ENCODE measurements around the gene SAMD15. TPM values are rescaled to one million over a fixed set of nuclear protein-coding genes. Genes with fewer than 3 reads are reported as not detected.

The SAMD15 gene
- total RNA-seq, 2 donors from 2014 or later, result 0.22 to 0.29 TPM

DNA sequence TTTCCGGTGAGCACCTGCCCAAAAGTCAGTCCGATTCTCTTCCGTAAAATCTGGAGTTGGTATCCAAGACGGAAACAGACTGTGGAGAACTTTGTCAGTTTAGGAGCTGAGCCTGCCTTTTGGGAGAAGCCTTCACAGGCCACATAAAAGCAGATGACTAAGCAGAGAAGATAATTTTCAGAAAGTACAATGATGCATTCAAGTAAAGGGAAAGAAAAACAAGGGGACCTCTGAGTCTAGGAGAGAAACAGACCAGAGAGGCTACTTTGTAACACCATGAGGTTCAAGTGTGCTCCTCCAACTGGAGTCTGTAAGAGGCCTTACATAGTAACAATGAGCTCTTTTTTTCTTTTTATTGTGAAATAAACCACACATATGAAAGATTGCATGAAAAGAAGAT is 21.4 kb upstream of the SAMD15 start:
- Mint-ChIP-seq H3K9me3 (no peaks in the 10 kb centered on the region), H3K27me3 (no peaks in the 10 kb centered on the region), H3K4me3 (no peak overlapping the region), H3K36me3 (ENCODE audit: low read depth) (peaks cover 18% of the 10 kb centered on the region), H3K27ac (no peak overlapping the region), H3K4me1 (peaks cover 15% of the 10 kb centered on the region)
- ATAC-seq (replicated peaks), result no peak

DNA sequence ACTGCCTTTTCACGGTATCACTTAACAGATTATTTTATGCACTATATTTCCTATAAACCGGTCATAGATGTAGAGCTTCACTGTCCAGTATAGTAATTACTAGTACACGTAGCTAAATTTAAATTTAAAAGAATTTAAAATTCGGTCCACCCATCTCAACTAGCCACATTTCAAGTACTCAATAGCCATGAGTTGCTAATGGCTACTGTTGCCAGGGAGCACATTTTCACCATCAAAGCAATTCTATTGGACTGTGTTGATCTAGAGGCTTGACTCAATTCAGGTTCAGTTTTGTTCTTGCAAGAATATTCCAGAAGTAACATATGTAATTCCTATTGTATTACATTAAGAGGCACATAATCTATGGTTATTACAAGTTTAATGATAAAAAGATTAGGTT is 20.3 kb upstream of the SAMD15 start:
- Mint-ChIP-seq H3K27me3 (no peaks in the 10 kb centered on the region), H3K4me1 (peaks cover 15% of the 10 kb centered on the region), H3K4me3 (no peak overlapping the region), H3K36me3 (ENCODE audit: low read depth) (peaks cover 8% of the 10 kb centered on the region), H3K27ac (no peak overlapping the region), H3K9me3 (no peaks in the 10 kb centered on the region)
- no peak for ATAC-seq (replicated peaks)

DNA sequence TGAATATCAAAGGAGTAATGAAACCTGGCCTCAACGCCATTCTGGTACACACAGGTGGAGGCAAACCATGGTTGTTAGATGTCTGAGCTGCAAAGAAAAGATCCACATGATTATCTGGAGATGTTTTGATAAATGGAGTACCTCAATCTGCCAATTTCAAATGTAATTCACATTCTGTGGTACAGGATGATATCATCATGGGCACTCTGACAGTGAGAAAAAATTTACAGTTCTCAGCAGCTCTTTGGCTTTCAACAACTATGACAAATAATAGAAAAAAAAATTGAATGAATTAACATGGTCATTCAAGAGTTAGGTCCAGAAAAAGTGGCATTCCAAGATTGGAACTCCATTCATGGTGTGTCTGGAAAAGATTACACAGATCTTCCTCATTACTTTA is 17.6 kb upstream of the SAMD15 start:
- Mint-ChIP-seq H3K9me3 (no peaks in the 10 kb centered on the region), H3K36me3 (ENCODE audit: low read depth) (peaks cover 8% of the 10 kb centered on the region), H3K27me3 (no peaks in the 10 kb centered on the region), H3K4me3 (no peak overlapping the region), H3K4me1 (peaks cover 25% of the 10 kb centered on the region), H3K27ac (no peak overlapping the region)
- no peak for ATAC-seq (replicated peaks)

DNA sequence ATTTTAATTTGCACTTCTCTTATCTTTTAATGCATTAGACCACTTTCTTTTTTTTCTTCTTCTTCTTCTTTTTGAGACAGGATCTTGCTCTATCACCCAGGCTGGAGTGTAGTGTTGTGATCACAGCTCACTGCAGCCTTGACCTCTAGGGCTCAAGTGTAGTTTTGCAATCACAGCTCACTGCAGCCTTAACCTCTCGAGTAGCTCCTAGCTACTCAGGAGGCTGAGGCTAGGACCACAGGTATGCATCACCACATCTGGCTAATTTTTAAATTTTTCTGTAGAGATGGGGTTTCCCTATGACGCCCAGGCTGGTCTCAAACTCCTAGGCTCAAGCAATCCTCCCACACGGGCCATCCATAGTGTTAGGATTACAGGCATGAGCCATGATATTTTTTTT is 13.0 kb upstream of the SAMD15 start:
- peaks cover 8% of the 10 kb centered on the region for H3K36me3 Mint-ChIP-seq (ENCODE audit: low read depth)
- H3K9me3 Mint-ChIP-seq, result no peaks in the 10 kb centered on the region
- H3K27me3 Mint-ChIP-seq, result no peaks in the 10 kb centered on the region
- H3K27ac Mint-ChIP-seq, result no peak overlapping the region
- no peak for ATAC-seq (replicated peaks)
- H3K4me1 Mint-ChIP-seq, result peaks cover 41% of the 10 kb centered on the region
- no peak overlapping the region for H3K4me3 Mint-ChIP-seq

DNA sequence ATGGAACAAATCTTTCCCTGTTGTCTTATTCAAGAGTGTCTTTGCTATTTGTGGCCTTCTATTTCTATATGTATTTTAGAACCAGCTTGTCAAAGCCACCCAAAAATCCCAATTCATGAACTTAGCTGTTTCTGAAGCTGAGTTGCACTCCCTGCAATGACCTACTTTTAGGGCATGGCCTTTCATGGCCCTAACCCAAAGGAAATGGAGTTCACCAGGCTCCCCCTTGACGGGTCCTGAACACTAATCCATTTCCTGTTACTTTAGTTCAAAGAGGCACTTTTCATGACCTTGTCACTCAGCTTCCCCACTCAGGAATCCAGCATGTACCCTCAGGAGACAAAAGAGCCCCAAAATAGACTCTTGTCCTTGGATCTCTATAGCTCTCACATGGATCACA is 7.9 kb upstream of the SAMD15 start:
- Mint-ChIP-seq H3K4me3 (peak overlapping the region; percentile 62), H3K9me3 (no peaks in the 10 kb centered on the region), H3K36me3 (ENCODE audit: low read depth) (peaks cover 6% of the 10 kb centered on the region), H3K4me1 (peaks cover 35% of the 10 kb centered on the region), H3K27ac (peak overlapping the region; percentile 88), H3K27me3 (no peaks in the 10 kb centered on the region)
- peak; percentile 50 for ATAC-seq (replicated peaks)

DNA sequence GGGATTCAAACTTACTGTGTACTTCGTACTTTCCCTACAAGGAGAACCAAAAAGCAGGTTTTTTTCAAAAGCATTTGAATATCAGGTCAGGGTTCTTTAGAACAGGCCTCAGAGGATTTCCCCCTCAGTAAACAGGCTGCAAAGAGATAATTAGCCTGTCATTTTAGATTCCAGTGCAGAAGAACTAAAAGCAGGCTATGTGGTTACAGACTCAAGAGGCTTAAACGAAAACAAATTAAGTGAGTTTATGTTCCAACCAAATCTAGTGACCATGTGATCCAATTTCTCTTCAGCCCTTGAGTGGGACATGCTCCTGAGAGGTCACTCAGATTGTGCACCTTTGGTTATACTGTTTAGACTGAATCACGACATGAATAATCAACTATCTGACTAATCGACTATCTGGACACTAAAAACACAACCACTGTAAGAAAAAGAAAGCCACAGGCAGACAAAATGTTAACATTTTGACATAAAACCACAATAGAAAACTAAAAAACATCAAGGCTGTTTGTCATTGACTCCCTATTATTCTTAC is 4.8 kb upstream of the SAMD15 start:
- H3K9me3 Mint-ChIP-seq, result no peaks in the 10 kb centered on the region
- H3K27ac Mint-ChIP-seq, result no peak overlapping the region
- peaks cover 39% of the 10 kb centered on the region for H3K4me1 Mint-ChIP-seq
- peaks cover 20% of the 10 kb centered on the region for H3K36me3 Mint-ChIP-seq (ENCODE audit: low read depth)
- no peak overlapping the region for H3K4me3 Mint-ChIP-seq
- H3K27me3 Mint-ChIP-seq, result no peaks in the 10 kb centered on the region
- peak; percentile 66 for ATAC-seq (replicated peaks)

DNA sequence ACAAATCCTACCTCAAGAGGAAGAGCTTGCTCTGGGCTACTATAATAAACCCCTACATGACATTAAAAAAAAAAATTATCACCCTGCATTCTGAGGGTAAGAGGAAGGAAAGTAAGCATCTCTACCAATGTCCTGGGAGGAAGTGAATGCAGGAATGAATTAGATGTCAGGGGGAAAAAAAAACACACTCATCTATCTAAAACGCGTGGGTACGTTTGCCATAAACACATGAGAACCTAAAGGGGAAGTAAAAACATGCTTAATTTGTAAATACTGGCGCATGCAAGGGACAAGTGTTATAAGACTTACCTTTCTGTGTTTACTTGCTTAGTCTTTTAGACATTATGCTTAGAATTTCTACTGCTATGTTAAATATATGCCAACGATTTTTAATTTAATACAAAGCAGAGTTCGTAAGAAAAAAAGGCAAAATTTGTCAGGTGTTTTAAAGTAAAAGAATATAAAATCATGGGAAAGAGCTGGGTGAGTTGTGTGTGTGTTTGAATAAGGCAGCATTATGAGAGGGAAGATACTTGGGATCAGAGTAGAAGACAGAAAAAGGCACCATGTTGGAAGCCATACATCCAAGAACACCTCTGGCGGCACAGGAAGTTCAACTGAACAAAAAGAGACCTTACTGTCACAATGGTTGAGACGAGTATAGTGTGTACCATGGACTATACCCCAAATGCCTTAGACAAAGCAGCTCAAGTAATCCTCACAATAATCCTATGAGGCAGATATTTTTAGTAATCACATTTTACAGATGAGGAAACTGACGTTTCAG is 1.8 kb upstream of the SAMD15 start:
- H3K4me3 Mint-ChIP-seq, result no peak overlapping the region
- no peak for ATAC-seq (replicated peaks)
- H3K4me1 Mint-ChIP-seq, result peaks cover 27% of the 10 kb centered on the region
- no peak overlapping the region for H3K27ac Mint-ChIP-seq
- no peaks in the 10 kb centered on the region for H3K27me3 Mint-ChIP-seq
- H3K9me3 Mint-ChIP-seq, result no peaks in the 10 kb centered on the region
- H3K36me3 Mint-ChIP-seq (ENCODE audit: low read depth), result peaks cover 20% of the 10 kb centered on the region

DNA sequence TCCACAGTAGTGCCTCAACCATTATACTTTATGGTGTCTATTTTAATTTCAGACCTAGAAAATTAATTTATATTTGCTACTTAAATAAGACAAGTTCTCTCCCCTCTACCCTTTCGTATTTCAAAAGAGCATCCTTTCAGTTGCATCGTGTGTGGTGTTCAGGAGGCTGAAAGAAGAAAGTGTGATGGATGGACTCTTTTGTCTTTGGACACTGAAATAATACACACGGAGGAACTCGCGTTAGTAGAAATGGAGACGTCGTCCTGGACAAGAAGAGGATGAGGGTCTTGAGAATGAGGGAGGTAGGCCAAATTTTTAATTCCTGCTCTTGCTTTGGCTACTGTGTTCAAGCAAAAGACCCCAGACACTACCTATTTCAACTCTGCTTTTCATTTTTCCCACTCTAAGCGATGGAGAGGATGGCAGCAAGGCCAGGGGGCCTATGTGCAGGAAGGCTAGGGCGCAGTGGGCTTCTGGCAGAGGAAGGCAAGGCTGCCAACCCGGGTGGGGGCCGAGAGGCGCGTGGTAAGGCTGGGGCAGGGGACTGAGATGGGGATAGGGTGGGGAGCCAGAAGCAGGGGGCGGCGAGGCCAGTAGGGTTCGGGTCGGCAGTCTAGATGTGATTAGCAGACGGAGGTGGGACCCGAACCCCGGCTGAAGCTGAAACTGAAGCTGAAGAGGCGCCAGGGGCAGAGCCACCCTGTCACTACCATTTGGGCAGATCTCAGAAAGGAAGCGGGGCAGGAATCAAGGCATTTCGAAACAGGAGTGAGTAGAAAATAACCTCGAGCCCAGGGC is 1.0 kb upstream of the SAMD15 start:
- Mint-ChIP-seq H3K27ac (no peak overlapping the region), H3K36me3 (ENCODE audit: low read depth) (peaks cover 20% of the 10 kb centered on the region), H3K4me1 (peaks cover 27% of the 10 kb centered on the region), H3K4me3 (no peak overlapping the region), H3K9me3 (no peaks in the 10 kb centered on the region), H3K27me3 (no peaks in the 10 kb centered on the region)
- peak; percentile 33 for ATAC-seq (replicated peaks)

DNA sequence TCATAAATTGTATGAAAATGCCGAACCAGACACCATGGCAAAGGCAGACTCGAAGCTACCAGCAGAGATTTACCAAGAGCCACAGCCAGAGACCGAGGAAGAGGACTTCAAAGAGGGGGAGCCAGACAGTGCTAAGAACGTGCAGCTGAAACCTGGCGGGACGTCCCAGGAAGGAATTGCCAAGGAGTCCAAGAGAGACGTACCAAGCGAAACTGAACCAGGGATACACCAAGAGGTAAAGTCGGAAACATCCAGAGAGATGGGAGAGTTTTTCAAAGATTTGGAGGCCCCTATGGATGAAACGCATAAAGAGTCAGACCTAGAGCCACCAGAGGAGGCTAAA is 294 bp downstream of the SAMD15 start:
- no peak for ATAC-seq (replicated peaks)
- Mint-ChIP-seq H3K27ac (no peak overlapping the region), H3K4me1 (peaks cover 27% of the 10 kb centered on the region), H3K36me3 (ENCODE audit: low read depth) (peaks cover 17% of the 10 kb centered on the region), H3K4me3 (no peak overlapping the region), H3K27me3 (no peaks in the 10 kb centered on the region), H3K9me3 (no peaks in the 10 kb centered on the region)

DNA sequence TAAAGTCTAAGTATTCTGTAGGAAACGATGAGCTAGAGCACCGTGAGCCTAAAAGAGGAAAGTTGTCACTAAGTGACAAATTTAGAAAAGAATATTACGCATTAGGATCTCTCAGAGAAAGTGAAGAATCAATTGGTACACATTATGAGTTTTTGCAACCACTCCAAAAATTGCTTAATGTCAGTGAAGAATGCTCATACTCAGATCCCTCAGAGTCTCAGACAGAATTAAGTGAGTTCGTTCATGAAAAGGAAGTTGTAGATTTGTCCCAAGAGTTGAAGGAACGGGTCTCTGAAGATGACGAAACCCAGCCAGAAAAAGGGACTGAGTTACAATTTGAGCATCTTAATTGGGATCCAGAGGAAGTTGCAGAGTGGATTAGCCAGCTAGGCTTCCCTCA is 1.5 kb downstream of the SAMD15 start:
- H3K27ac Mint-ChIP-seq, result no peak overlapping the region
- ATAC-seq (replicated peaks), result no peak
- peaks cover 21% of the 10 kb centered on the region for H3K4me1 Mint-ChIP-seq
- H3K36me3 Mint-ChIP-seq (ENCODE audit: low read depth), result peaks cover 14% of the 10 kb centered on the region
- H3K4me3 Mint-ChIP-seq, result no peak overlapping the region
- no peaks in the 10 kb centered on the region for H3K9me3 Mint-ChIP-seq
- no peaks in the 10 kb centered on the region for H3K27me3 Mint-ChIP-seq

DNA sequence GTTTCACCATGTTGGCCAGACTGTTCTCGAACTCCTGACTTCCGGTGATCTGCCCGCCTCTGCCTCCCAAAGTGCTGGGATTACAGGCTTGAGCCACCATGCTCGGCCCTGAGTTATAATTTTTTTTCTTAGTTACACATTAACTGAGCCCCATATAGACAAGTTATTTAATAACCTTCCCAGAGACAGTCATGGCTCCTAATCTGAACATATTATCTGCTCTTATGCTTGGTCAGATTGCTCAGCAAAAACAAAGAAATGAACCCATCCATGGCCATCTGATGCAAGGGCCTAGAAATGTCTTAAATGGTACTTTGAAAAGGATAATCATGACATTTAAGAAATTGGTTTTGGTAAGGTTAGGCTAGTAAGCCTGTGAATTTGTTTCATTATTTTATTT is 13.0 kb downstream of the SAMD15 start:
- ATAC-seq (replicated peaks), result no peak
- no peaks in the 10 kb centered on the region for H3K9me3 Mint-ChIP-seq
- H3K27me3 Mint-ChIP-seq, result no peaks in the 10 kb centered on the region
- H3K27ac Mint-ChIP-seq, result no peak overlapping the region
- H3K4me1 Mint-ChIP-seq, result no peaks in the 10 kb centered on the region
- no peak overlapping the region for H3K4me3 Mint-ChIP-seq
- H3K36me3 Mint-ChIP-seq (ENCODE audit: low read depth), result no peaks in the 10 kb centered on the region

DNA sequence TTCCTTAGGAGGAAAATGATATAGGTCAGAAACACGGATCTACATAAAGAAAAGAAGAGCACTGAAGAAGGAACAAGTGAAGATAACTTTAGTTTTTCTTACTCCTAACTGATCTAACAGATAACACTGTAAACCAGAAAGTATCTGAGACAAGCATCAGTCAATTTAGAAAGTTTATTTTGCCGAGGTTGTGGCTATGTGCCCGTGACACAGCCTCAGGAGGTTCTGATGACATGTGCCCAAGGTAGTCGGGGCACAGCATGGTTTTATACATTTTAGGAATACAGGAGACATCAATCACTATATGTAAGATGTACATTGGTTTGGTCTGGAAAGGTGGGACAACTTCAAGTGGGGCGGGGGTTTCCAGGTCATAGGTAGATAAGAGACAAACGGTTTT is 23.0 kb downstream of the SAMD15 start:
- H3K4me1 Mint-ChIP-seq, result no peaks in the 10 kb centered on the region
- no peak overlapping the region for H3K4me3 Mint-ChIP-seq
- no peaks in the 10 kb centered on the region for H3K9me3 Mint-ChIP-seq
- ATAC-seq (replicated peaks), result no peak
- no peaks in the 10 kb centered on the region for H3K27me3 Mint-ChIP-seq
- no peak overlapping the region for H3K27ac Mint-ChIP-seq
- H3K36me3 Mint-ChIP-seq (ENCODE audit: low read depth), result no peaks in the 10 kb centered on the region

DNA sequence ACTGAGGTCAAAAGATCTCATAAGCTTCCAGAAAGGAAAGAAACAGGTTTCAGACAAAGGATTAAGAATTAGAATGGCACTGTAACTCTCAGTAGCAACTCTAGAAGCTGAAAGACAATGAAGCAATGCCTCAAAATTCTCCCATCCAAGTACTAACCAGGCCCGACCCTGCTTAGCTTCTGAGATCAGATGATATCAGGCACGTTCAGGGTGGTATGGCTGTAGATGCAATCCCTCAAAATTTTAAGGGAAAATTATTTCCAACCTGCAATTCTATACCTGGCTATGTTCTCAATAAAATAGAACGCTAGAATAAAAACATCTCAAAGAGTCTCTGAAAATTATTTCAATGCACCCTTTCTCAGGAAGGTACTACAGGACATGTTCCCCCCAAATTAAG is 26.6 kb downstream of the SAMD15 start:
- Mint-ChIP-seq H3K27ac (no peak overlapping the region), H3K9me3 (no peaks in the 10 kb centered on the region), H3K4me1 (peaks cover 11% of the 10 kb centered on the region), H3K27me3 (no peaks in the 10 kb centered on the region), H3K4me3 (no peak overlapping the region), H3K36me3 (ENCODE audit: low read depth) (no peaks in the 10 kb centered on the region)
- ATAC-seq (replicated peaks), result no peak

DNA sequence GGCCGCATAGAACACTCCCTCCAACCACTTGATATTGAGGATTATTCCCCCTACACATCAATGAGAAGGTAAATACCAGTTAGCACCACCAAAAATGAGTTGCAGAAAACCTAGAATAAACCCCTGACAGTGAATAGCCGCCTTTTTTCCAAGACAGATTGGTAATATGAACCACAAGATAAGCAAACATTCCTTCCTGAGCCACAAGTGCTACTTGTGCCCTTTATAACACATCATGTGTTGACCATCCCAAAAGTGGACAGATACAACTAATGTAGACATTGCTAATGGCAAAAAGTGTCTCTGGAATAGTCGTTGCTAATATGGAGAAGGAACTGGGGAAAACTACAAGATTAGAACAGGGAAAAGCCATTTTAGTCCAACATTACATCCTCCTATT is 28.9 kb downstream of the SAMD15 start:
- H3K36me3 Mint-ChIP-seq (ENCODE audit: low read depth), result no peaks in the 10 kb centered on the region
- H3K27ac Mint-ChIP-seq, result no peak overlapping the region
- H3K4me3 Mint-ChIP-seq, result no peak overlapping the region
- ATAC-seq (replicated peaks), result no peak
- H3K9me3 Mint-ChIP-seq, result no peaks in the 10 kb centered on the region
- H3K4me1 Mint-ChIP-seq, result peaks cover 11% of the 10 kb centered on the region
- no peaks in the 10 kb centered on the region for H3K27me3 Mint-ChIP-seq

DNA sequence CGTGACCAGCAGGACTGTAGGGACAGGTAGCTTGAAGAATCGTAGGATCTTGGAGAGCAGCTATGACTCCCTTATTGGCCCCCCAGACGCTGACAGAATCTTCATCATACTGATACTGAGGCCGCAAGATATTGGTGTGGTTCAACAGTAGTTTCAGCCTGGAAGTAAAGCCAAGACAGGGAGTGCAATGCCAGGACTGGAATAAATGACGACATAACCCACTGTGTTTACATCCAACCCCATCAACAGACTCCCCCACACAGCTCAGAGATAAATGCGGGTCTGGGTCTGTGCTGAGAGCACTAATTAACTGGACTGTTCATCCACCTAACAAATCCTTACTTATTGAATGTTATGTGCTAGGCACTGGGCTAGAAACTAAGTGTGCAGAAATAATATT is 29.5 kb downstream of the SAMD15 start:
- Mint-ChIP-seq H3K4me1 (peaks cover 11% of the 10 kb centered on the region), H3K36me3 (ENCODE audit: low read depth) (no peaks in the 10 kb centered on the region), H3K9me3 (no peaks in the 10 kb centered on the region), H3K4me3 (no peak overlapping the region), H3K27ac (peak overlapping the region; percentile 8), H3K27me3 (no peaks in the 10 kb centered on the region)
- ATAC-seq (replicated peaks), result peak; percentile 32

Data from activated T-helper 17 cell treated with anti-CD3 and anti-CD28 coated beads, Interleukin-2, amount 50 U/mL, for 72 hours (primary cell).